Stimulated activated CD4-positive, alpha-beta T cell treated with anti-CD3 and anti-CD28 coated beads, Interleukin-4, amount 100 ng/mL, for 24 hours (primary cell): ENCODE measurements around the gene CD2AP.
A peak's percentile ranks its signal among the peaks of the same experiment; 100 is the strongest.

Source experiments
- DNase-seq: peaks from one replicate; pipeline ENCODE4 v3.0.0-alpha.2; 2020

Gene CD2AP

GRCh38 chr6:47648031-47648430, 170.4 kb downstream of the CD2AP start:
- no peak for DNase-seq

- DNase-seq = no peak
These were observed 173.2 kb downstream of the CD2AP start for GRCh38 chr6:47650553-47651432.

GRCh38 chr6:47651505-47651944, 173.9 kb downstream of the CD2AP start:
- no peak for DNase-seq

GRCh38 chr6:47653706-47654105, 176.1 kb downstream of the CD2AP start:
- DNase-seq = no peak

- DNase-seq = no peak
These were observed 176.7 kb downstream of the CD2AP start for GRCh38 chr6:47654255-47654654.

- DNase-seq = peak; percentile 7
These were observed 178.4 kb downstream of the CD2AP start for GRCh38 chr6:47655719-47656595.

GRCh38 chr6:47661960-47662359, 184.4 kb downstream of the CD2AP start:
- DNase-seq = no peak

- DNase-seq = no peak
These were observed 186.1 kb downstream of the CD2AP start for GRCh38 chr6:47663462-47664216.

- no peak for DNase-seq
These were observed 187.5 kb downstream of the CD2AP start for GRCh38 chr6:47665112-47665511.

GRCh38 chr6:47669684-47670513, 192.3 kb downstream of the CD2AP start:
- DNase-seq = no peak

GRCh38 chr6:47670851-47671250, 193.3 kb downstream of the CD2AP start:
- DNase-seq = no peak

GRCh38 chr6:47671777-47672176, 194.2 kb downstream of the CD2AP start:
- DNase-seq = no peak

GRCh38 chr6:47672816-47673215, 195.2 kb downstream of the CD2AP start:
- no peak for DNase-seq

GRCh38 chr6:47674673-47675072, 197.1 kb downstream of the CD2AP start:
- DNase-seq = no peak
